ENCODE measurements around the gene OTUD3.
"Not testable (repeated sequence)": the region's sequence is repeated elsewhere in the genome, so short reads cannot be mapped to it uniquely, and the experiment has no call there.

The OTUD3 gene

DNA sequence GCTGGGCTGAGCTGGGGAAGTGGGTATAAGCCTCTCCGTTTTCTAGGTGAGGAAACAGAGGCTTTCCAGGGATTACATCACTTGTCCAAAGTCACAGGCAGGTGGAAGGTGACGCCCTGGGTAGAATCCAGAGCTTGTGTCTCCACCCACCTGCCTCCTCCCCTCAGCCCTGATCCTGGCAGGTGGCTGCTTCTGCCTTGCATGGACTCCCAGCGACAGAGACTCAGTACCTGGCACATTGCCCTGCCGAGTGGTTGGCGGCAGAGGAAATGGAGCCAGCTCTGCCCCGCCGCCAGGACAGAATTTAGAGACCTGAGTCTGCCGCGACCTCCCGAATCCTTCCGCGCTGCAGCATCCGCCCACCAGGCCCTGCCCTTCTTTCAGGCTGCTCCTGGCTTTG is 39.1 kb downstream of the OTUD3 start:
- DNase-seq, result no peak

DNA sequence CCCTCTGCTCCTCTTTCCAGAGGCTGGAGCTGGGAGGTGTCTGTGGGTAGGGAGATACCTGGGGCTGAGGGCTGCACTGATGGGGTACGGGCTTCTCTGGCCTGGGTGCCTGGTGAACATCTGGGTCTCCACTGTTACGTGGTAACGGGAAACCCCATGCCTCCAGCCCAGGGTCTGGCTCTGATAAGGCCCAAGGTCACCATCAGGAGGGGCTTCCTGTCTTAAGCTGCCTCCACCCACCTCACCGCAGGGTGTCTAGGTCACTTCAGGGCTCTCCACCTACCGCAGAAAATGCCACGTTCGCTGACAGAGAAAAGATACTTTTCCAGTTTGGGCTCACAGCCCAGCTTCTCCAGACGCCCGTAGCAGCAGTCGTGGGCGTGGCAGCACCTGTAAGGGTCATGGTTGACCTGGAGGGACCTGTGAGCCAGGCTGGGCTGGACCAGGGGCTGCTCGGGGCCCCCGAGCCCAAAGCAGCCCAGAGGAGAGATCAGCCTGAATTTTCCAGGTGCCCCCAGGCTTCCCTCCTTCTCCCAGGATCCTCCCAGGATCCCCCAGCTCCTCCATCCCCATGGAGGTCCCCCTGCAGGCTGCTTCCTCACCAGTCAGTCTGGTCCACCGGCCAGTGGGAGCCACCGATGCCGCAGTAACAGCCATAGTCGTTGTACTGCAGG is 40.0 kb downstream of the OTUD3 start:
- DNase-seq, result no peak

DNA sequence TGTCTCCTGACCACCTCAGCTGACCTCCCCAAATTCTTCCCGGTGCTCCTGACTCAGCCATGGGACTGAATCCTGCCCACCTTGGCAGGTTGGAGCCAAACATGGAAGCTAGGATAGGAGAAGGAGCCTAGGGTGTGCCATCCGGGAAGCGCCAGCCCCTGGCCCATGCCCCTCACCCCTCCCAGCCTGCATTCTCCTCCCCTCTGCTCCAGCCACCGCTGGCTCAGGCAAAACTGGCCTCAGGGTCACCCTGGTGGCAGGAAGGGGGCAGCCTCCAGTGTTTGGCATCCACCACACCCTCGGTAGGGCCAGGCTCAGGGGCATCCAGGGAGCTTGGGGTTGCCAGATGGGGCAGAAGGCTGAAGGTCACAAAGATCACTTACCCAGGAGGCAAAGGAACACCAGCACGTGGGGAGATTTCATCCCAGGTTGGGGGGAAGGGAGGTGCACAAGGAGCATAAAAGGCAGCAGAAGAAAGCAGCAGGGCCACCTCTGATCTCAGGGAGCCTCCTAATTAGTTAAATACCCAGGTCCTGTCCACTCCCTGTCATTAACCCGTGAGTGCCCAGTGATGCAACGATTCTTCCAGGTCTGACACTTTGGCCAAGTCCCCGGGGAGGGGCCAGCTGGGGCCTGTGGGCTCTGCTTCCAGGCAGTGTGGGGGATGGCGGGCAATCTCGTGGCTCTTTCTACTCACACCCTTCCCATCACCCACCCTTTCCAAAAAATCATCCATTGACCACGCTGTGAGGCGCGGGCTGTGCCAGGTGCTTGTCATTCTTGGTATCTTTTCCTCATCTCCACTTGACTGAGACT is 41.1 kb downstream of the OTUD3 start, which contains the start of gene PLA2G2E:
TSS of gene PLA2G2E (minus strand) at position 481 of the 816 bp plus-strand sequence. CDS start at position 423, 58 bp downstream.
- no peak for DNase-seq

- DNase-seq, result no peak
These were observed 41.8 kb downstream of the OTUD3 start for GRCh38 chr1:19923953-19924346.

DNA sequence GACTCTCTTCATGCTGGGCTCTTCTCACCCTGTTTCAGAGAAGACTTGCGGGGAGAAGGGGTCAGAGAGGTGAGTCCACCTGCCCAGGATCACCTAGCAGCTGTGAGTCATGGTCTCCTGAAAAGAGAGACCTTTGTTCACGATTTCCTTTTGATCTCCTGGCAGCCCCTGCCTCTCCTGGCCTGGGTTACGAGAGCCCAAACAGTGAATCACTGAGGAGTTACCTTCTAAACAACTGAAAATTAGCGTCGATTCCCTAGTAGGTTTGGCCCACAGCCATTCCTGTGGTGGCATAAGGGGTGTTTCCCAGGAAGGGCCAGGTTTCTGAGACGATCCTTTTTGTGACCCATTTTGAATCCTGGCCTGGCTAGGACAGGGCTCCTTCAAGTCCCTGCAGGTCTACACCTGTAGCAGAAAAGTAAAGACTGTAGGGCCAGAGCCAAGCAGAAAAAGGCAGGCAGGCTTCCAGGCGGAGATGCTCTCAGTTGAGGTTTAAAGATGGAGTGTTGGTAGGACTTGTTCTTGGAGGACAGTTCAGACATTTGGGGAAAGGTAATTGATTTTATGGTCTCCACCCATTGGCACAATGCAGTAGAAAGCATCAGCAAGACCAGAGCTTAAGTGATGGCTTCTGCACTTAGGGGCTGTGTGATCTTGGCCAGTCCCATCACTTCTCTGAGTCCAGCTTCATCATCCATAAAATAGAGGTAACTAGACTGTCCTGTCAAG is 43.3 kb downstream of the OTUD3 start:
- DNase-seq, result no peak

DNA sequence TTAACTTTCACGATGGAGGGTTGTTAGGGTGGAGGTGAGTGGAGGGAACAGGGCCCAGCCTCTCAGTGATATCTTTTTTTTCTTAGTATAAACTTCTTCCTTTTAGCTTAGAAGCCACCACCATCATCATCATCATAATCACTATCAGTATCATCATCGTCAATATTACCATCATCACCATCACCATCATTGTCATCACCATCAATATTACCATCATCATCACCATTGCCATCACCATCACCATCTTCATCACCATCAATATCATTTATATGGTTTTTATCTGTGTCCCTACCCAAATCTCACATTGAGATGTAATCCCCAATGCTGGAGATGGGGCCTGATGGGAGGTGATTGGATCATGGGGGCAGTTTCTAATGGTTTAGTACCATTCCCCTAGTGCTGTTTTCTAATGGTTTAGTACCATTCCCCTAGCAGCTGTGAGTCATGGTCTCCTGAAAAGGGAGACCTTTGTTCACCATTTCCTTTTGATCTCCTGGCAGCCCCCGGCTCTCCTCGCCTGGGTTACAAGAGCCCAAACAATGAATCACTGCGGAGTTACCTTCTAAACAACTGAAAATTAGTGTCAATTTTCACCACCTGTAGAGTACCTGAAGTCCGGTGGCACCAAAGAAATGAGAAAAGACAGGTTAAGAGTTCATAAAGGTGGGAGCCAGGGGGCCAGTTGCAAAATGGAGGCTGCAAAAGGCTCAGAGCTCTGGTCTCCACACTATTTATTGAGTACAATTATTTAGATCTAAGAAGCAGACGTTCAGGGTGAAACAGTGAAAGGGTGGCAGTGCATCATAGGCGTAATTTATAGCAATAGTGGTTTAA is 44.3 kb downstream of the OTUD3 start:
- no peak for DNase-seq

GRCh38 chr1:19927130-19927421 is 44.9 kb downstream of the OTUD3 start:
- DNase-seq, result not testable (repeated sequence)

GRCh38 chr1:19932866-19933265 is 50.7 kb downstream of the OTUD3 start:
- DNase-seq, result no peak

GRCh38 chr1:19934336-19934735 is 52.1 kb downstream of the OTUD3 start:
- DNase-seq, result no peak

DNA sequence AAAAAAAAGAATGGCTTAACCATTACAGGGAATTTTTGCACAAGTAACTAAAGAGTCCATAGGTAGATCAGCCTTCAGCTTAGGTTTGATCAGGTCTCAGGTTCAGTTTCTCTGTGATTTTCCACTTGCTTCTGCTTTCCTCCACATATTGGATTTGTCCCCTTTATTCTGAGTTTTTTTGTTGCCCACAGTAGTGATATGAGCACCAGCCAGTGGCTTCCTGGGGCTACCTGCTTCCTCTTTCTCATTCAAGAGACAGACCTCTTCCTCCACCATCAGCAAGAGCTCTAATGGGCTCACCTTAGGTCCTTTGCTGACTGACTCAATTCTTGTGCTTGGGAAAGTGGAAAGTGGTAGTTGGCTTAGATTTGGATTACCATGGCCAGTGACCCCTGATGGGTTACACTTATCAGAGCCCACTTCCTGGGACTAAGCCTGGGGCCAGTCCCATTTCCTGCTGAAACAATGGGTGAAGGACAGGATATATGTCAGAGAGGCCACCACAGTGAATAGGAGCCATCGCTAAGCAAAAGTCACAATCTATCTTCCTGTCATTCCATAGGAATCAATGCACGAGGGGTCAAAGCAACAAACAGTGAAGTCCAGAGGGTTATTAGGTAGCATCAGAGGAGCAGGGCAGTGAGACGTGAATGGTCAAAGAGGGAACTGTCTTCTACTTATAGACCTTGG is 54.0 kb downstream of the OTUD3 start:
- no peak for DNase-seq

GRCh38 chr1:19938472-19938871 is 56.3 kb downstream of the OTUD3 start:
- no peak for DNase-seq

- no peak for DNase-seq
These were observed 58.5 kb downstream of the OTUD3 start for GRCh38 chr1:19940486-19941205.

DNA sequence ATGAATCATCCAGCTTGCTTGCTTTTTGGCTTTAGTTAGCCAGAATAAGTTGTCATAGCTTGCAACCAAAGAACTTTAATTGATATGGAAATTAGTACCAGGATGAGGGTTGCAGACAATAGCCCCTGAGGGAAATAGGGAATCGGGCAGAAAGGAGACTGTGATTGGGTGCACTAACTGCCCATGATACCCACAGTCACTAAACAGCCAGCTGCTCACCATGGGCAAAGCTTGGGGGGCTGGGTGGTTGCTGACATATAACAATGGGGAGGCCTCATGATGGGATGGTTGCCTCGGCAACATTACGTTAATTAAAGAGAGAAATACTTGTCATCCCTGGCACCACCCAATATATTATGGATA is 59.0 kb downstream of the OTUD3 start:
- DNase-seq, result no peak

DNA sequence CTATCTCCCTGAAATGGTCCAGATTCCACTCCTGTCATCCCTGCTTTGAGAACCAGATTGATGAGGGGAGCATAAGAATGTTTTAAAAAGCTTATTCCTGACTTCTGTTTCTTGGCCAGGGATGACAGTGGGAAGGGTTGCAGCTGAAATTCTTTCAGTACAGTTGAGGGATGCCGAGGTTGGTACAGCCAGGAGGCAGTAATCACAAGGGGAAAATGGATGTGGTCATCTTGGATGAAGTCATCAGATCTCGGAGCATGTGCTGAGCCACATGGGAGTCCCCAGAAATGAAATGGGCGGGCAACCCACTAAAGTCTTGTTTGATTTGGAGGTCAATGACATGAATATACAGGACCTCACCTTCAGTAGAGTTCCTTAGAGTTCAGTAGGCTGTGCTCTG is 59.9 kb downstream of the OTUD3 start:
- DNase-seq, result no peak

GRCh38 chr1:19942657-19943056 is 60.5 kb downstream of the OTUD3 start:
- no peak for DNase-seq

GRCh38 chr1:19945914-19946313 is 63.7 kb downstream of the OTUD3 start:
- DNase-seq, result no peak

DNA sequence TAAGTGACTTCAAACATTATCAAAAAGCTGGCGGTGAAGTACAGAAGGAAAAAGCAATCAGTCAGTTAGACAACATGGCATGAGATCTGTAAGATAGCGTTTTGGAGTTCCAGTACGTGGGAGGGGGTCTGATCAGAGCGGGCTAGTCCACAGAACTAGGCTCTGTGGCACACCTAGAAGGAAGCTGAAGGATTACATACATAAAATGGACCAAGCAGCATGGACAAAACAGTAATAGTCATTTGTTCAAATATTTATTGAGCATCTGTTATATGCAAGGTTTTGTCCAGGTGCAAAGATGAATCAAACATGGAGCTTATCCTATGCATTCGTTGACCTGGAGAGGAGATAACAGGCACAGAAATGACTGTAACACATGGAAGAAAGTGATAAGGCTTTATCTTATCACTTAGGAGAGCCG is 64.1 kb downstream of the OTUD3 start:
- DNase-seq, result no peak

DNA sequence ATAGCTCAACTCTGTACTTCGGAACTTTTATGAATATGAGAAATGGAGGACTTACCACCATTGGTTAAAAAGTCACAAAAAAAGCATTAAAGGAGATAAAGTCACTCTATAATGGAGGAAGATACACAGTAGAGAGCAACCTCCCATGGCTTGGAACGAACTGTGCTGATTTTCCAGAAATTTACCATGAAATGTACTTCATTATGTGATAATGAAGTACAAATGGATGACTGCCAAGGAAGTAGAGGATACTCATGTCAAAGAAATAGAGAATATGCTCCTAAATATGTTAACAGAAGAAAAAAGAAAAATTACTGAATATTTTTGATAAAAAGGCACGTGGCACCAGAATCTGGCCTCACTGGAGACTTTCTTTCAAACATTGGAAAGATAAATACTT is 64.8 kb downstream of the OTUD3 start:
- no peak for DNase-seq

DNA sequence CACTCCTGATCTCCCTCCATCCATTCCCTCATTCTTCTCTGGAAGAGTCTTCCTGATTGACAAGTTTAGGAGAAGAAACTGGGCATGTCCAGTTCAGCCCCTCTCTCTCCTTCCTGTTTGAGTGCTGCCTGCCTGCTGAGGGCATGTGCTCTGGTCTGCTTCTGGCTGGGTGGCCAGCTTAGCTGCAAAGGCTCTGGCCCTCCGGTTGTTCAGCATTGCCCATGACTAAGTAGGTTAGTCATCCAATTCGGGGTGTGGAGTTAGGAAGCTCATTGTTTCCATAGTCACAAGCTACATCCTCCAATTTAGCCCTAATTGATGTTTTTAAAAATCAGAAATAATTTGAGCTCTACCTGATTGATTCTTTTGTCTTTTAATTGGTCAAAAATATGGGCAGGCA is 66.8 kb downstream of the OTUD3 start:
- DNase-seq, result no peak

GRCh38 chr1:19954059-19954458 is 71.9 kb downstream of the OTUD3 start:
- no peak for DNase-seq

- DNase-seq, result no peak
These were observed 73.5 kb downstream of the OTUD3 start for GRCh38 chr1:19955534-19956170.
